HuH-7.5 (cell line): ENCODE data around the gene MEGF11.
A peak's percentile ranks its signal among the peaks of the same experiment; 100 is the strongest.

Experiments used
- DNase-seq: peaks from one replicate; pipeline ENCODE4 v3.0.0; 2011; ENCODE audit warnings: low spot score

MEGF11 gene

GRCh38 chr15:65917936-65918335 is 335.6 kb downstream of the MEGF11 start:
- no peak for DNase-seq

DNA sequence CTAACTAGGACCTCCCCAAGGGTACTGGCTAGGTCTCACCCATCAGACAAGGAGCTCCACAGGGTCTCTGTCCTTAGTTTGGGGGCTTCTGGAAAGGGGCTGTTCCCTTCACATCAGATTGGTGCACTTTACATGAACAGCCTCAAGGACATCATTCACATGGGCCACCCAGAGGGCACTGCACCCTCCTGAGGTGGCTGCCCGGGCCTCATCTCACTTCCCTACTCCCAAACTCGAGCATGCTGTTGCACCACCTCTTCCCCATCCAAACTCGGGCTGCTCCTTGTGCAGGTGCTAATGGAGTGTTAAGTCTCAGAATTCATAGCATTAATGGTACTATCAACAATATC is 336.2 kb downstream of the MEGF11 start:
- no peak for DNase-seq

GRCh38 chr15:65916664-65917406 is 336.7 kb downstream of the MEGF11 start:
- peak; percentile 75 for DNase-seq

DNA sequence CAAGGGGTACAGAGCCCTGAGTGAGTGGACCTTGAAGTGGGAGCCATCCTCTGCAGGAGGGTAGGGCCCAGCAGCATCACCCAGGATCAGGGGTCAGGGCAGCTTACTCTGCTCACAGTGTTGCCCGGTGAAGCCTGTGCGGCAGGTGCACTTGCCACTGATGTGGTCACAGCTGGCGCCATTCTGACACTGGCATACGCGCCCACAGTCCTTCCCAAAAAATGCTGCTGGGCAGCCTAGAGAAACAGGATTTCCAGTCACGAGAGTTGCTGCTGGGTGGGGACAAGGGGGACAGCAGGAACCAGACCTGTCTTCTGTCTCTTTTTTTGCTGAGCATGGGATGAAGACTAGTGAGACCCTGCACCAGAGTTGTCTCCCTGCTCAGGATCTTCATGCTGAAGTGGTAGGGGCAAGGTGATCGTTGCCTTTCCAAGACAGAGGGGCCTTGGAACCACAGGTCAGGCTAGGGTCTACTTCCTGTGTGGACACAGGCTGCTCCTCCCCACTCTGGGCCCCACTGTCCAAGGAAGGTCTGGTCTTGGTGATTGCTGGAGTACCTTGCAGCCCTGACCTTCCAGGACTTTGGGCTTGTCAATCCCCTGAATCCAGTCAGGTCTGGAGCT is 337.4 kb downstream of the MEGF11 start:
- DNase-seq, result no peak

DNA sequence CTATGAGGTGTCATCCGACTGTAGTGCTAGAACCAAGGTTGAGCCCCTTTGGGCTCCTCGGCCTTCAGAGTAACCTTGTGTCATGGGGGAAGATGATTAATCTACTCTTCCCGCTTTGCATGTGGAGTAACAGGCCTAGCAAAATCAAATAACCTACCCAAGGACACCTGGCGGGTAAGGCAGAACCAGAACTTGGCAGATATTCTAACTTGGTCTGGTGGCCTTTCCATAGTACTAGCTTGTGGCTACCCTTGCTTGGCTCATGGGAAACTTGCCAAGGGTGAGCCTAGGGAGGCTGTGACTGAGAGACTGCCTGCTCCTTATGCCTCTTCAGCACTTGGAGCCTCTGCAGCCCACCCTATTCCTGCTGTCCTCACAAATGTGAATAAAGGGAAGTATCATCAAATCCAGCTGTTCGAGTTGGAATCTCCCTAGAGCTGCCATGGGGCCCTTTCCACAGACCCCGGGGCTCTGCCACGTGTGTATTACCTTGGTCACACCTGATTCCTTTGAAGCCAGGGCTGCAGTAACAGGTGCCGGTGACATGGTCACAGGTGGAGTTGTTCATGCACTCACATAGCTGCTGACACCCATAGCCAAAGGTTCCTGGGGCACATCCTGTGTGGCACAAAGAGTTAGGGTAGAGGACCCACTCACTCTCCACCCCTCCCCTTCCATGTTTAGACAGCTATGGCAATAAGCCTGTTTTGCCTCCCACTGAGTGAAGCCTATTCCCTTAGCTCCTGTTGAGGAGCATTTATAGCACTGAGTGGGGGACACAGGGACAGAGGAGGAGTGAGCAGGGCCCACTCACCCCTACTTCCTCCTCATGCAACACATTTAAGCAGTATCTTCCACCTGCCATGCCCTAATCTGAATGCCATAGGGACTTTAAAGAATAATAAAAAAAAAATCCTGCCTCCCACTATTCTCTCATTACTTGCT is 338.3 kb downstream of the MEGF11 start:
- no peak for DNase-seq

- DNase-seq, result no peak
These were observed 339.2 kb downstream of the MEGF11 start for GRCh38 chr15:65914386-65914785.

DNA sequence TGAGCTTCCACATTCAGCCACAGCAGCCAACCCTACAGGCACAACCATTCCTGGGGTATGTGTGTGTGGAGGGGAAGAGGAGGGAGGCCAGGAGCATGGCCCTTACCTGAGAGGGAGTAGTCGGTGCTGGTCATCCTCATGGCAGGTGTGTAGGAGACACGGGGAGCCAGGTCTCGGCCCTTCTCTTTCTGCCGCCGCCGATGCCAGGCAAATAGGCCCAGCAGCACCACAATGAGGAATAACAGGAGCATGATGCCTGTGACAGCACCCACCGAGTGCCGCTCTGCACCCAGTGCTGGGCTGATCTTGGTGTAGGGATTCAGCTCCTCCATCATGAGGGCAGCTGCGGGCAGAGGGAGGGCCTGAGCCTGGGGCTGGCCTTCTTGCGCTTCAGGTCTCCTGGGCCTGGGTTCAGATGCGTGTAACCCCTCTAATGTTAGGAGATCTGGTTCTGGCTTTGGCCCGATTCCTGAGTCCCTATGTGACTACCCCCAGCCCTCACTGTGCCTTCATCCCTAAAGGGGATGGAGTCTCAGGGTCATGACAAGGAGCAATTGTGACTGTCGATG is 339.8 kb downstream of the MEGF11 start:
- DNase-seq, result no peak

DNA sequence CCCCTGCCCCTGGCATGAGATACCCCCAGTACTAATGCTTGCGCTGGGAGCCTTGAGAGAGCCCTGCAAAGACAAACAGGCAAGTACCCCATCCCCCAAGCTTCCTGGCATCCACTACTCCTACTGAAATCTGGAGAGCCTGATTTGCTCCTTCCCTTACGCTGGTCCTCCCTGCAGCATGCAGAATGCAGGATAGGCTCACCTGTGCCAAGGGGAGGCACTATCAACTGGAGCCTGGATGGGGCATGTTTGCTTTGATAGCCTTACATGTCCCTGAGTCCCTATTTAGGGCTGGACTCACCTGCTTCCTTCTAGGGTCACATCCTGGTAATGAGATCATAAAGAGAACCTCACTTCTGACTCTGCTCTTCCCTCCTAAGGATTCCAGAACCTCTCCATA is 341.3 kb downstream of the MEGF11 start:
- DNase-seq, result no peak

DNA sequence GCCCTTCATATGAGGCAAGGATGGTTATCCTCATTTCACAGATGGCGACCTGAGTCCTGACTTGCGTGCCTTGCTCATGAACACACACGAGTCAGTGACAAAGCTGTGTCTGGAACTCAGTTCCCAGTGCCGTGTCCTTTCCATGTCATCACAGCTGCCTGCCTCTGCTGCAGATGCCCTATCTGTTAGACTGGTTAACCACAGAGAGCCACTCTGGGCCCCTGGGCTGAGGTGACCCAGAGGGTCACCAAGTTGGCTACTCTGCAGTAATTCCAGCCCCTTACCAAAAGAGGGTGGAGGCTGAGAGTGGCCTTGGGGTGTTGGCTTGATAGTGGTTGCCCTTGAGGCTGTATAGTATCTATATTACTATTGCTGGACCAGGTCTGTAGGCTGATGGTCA is 343.2 kb downstream of the MEGF11 start:
- no peak for DNase-seq

GRCh38 chr15:65909831-65910230 is 343.7 kb downstream of the MEGF11 start:
- DNase-seq, result no peak

GRCh38 chr15:65908876-65909275 is 344.7 kb downstream of the MEGF11 start:
- no peak for DNase-seq

GRCh38 chr15:65907661-65908060 is 345.9 kb downstream of the MEGF11 start:
- DNase-seq, result no peak

- DNase-seq, result peak; percentile 5
These were observed 347.2 kb downstream of the MEGF11 start for GRCh38 chr15:65906396-65906795.

DNA sequence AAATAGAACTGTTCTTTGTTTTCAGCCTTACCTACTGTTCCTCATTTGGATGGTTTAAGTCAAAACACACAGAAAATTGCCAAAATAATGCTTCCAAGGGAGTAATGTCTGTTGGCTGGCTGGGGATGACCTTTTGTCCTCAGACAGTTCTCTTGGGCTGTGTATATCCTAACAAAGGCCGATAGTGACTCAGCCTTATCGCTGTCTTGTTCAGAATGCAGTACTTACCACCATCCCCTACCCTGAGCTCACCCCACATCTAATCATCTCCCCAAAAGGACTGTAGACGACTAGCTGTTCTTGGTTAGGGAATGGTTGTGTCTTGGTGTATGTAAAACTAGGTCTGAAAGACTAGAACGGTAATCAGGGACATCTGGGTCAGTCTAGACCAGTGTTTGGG is 349.2 kb downstream of the MEGF11 start:
- no peak for DNase-seq

- DNase-seq, result no peak
These were observed 350.1 kb downstream of the MEGF11 start for GRCh38 chr15:65903296-65904073.

- DNase-seq, result no peak
These were observed 351.2 kb downstream of the MEGF11 start for GRCh38 chr15:65902373-65902772.

GRCh38 chr15:65901836-65902235 is 351.7 kb downstream of the MEGF11 start:
- no peak for DNase-seq

GRCh38 chr15:65901336-65901735 is 352.2 kb downstream of the MEGF11 start:
- DNase-seq, result no peak

- DNase-seq, result no peak
These were observed 353.1 kb downstream of the MEGF11 start for GRCh38 chr15:65900488-65900887.

- no peak for DNase-seq
These were observed 357.3 kb downstream of the MEGF11 start for GRCh38 chr15:65896236-65896635.

GRCh38 chr15:65893060-65893459 is 360.5 kb downstream of the MEGF11 start:
- no peak for DNase-seq

GRCh38 chr15:65888981-65889380 is 364.6 kb downstream of the MEGF11 start:
- no peak for DNase-seq
